AG04450 (cell line): ENCODE results near the gene B4GALT2. TPM values are rescaled to one million over a fixed set of nuclear protein-coding genes. Genes with fewer than 3 reads are reported as not detected.

Experiments used
- CTCF ChIA-PET: fragments of 300-600, 350-600 bp; formaldehyde crosslinking; extraction: SDS; loops from one replicate; lab custom pipeline; 2022; ENCODE audit warnings: antibody characterized with exemption, inconsistent platforms; lab: Charles Lee
- POLR2A ChIA-PET: fragments of 350-600 bp; formaldehyde crosslinking; extraction: SDS; loops from one replicate; lab custom pipeline; 2021; ENCODE audit warnings: antibody characterized with exemption, inconsistent platforms; lab: Yijun Ruan, JAX
- DNase-seq: peaks from one replicate; pipeline ENCODE4 v3.0.0-alpha.2; 2011; ENCODE audit warnings: low read depth, low spot score
- H3K27ac ChIP-seq: one replicate; pipeline ENCODE4 v1.5.1; 2012; ENCODE audit warnings: low read depth, low read length, control low read depth
- H3K27me3 ChIP-seq: one replicate; pipeline ENCODE4 v1.6.0; 2012; ENCODE audit warnings: low read length; ENCODE audit not compliant: control insufficient read depth, insufficient read depth
- H3K4me3 ChIP-seq: 2 replicates; pipeline ENCODE4 v1.5.1; 2011; ENCODE audit warnings: mild to moderate bottlenecking, low read depth, low read length, control low read depth
- H3K9me3 ChIP-seq: 2 replicates; pipeline ENCODE4 v1.5.1; 2012; ENCODE audit warnings: low read length; ENCODE audit not compliant: control insufficient read depth, insufficient read depth
- polyA plus RNA-seq: library from polyadenylated mRNA; depleted of rRNA; stranded (reverse); fragments of >200 nt; gene quantifications from 2 replicates; pipeline ENCODE4 v1.2.3, GENCODE V29; 2011
- TF ChIP-seq, protein P1 (sequence below): IDR thresholded peaks from 2 replicates; pipeline ENCODE4 v1.5.1; 2011; ENCODE audit warnings: low read depth, low read length, control low read depth, inconsistent platforms

Gene B4GALT2
- polyA plus RNA-seq, 1 experiment, result 39.0 TPM

GRCh38 chr1:43982241-43982640, 3.2 kb downstream of the B4GALT2 start:
- ChIA-PET CTCF (no interaction called here), POLR2A (no interaction called here)
- DNase-seq, result no peak
- Histone ChIP-seq H3K27ac (no peak overlapping the region), H3K9me3 (no peaks in the 10 kb centered on the region; the same call in 1 of the 2 replicates), H3K27me3 (no peaks in the 10 kb centered on the region), H3K4me3 (no peak overlapping the region)
- TF ChIP-seq, protein P1, sequence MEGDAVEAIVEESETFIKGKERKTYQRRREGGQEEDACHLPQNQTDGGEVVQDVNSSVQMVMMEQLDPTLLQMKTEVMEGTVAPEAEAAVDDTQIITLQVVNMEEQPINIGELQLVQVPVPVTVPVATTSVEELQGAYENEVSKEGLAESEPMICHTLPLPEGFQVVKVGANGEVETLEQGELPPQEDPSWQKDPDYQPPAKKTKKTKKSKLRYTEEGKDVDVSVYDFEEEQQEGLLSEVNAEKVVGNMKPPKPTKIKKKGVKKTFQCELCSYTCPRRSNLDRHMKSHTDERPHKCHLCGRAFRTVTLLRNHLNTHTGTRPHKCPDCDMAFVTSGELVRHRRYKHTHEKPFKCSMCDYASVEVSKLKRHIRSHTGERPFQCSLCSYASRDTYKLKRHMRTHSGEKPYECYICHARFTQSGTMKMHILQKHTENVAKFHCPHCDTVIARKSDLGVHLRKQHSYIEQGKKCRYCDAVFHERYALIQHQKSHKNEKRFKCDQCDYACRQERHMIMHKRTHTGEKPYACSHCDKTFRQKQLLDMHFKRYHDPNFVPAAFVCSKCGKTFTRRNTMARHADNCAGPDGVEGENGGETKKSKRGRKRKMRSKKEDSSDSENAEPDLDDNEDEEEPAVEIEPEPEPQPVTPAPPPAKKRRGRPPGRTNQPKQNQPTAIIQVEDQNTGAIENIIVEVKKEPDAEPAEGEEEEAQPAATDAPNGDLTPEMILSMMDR, result no peak

- TF ChIP-seq, protein P1, result no peak
- H3K4me3 ChIP-seq, result no peak overlapping the region
- DNase-seq, result no peak
- no peaks in the 10 kb centered on the region for H3K27me3 ChIP-seq
- no peaks in the 10 kb centered on the region; the same call in 1 of the 2 replicates for H3K9me3 ChIP-seq
- no peak overlapping the region for H3K27ac ChIP-seq
- POLR2A ChIA-PET, result no interaction called here
- CTCF ChIA-PET, result no interaction called here
Measured at GRCh38 chr1:43982808-43983207, 3.8 kb downstream of the B4GALT2 start.

DNA sequence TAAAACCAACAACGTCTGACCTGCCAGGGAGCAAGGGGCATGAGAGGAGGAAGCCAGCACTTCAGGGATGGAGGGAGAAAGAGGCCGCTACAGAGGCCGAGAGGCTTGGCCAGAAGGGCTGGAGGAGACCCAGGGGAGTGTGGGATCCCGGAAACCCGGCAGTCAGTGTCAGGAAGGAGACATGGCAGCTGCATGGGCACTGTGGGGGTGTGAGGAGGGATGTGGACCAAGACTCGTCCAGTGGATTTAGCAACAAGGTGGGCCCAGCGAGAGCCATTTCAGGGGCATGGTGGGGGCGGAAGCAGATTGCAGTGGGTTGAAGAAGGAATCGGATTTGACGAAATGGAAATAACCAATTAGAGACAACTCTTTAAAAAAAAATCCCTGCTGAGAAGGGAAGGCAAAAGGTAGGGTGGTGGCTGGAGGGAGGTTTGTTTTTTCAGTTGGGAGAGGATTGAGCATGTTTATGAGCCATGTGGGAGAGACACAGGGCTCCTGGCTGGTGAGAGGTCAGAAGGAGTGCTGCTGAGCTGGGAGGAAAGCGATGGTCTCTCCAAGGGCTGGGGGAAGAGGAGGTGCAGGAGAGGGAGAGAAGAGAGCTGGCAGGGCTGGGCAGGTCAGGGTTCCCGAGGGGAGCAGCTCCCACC, 4.4 kb downstream of the B4GALT2 start:
- CTCF ChIA-PET, result no interaction called here
- no peaks in the 10 kb centered on the region for H3K27me3 ChIP-seq
- DNase-seq, result no peak
- TF ChIP-seq, protein P1, result no peak
- no peak overlapping the region for H3K27ac ChIP-seq
- H3K4me3 ChIP-seq, result no peak overlapping the region
- POLR2A ChIA-PET, result no interaction called here
- H3K9me3 ChIP-seq, result no peaks in the 10 kb centered on the region; the same call in 1 of the 2 replicates

- no peak overlapping the region for H3K4me3 ChIP-seq
- H3K9me3 ChIP-seq, result no peaks in the 10 kb centered on the region
- H3K27me3 ChIP-seq, result no peaks in the 10 kb centered on the region
- ChIA-PET CTCF (no interaction called here), POLR2A (no interaction called here)
- no peak overlapping the region for H3K27ac ChIP-seq
- TF ChIP-seq, protein P1, result no peak
- DNase-seq, result no peak
Measured at GRCh38 chr1:43984855-43985254, 5.8 kb downstream of the B4GALT2 start.

GRCh38 chr1:43985984-43986595, 7.1 kb downstream of the B4GALT2 start:
- ChIA-PET CTCF (no interaction called here), POLR2A (interaction anchor here (1.5 kb wide), 1 partner anchor 11 kb away, joined by 4 read pairs; the partner anchor contains the start of gene ATP6V0B)
- Histone ChIP-seq H3K9me3 (no peaks in the 10 kb centered on the region), H3K27me3 (no peaks in the 10 kb centered on the region), H3K4me3 (no peak overlapping the region), H3K27ac (no peak overlapping the region)
- TF ChIP-seq, protein P1, result no peak
- no peak for DNase-seq
